OCI-M1 (cell line): ENCODE results near the gene GPRIN1.
"Not testable (repeated sequence)": the region's sequence is repeated elsewhere in the genome, so short reads cannot be mapped to it uniquely, and the experiment has no call there.

Experiments used
- DNase-seq: peaks from one replicate; lab custom pipeline; 2025; lab: John Stamatoyannopoulos, UW

GPRIN1 gene

GRCh38 chr5:176597417-176598389 lies 12.3 kb downstream of the GPRIN1 start:
- no peak for DNase-seq

GRCh38 chr5:176596689-176597416 lies 13.1 kb downstream of the GPRIN1 start:
- no peak for DNase-seq

- DNase-seq, result no peak
Measured at GRCh38 chr5:176596069-176596644, 13.8 kb downstream of the GPRIN1 start.

- DNase-seq, result no peak
Measured at GRCh38 chr5:176595386-176595943, 14.5 kb downstream of the GPRIN1 start.

GRCh38 chr5:176594554-176594953 lies 15.4 kb downstream of the GPRIN1 start:
- DNase-seq, result no peak

GRCh38 chr5:176593273-176593869 lies 16.6 kb downstream of the GPRIN1 start:
- no peak for DNase-seq

- no peak for DNase-seq
Measured at GRCh38 chr5:176592573-176592972, 17.4 kb downstream of the GPRIN1 start.

GRCh38 chr5:176591667-176592066 lies 18.3 kb downstream of the GPRIN1 start:
- DNase-seq, result not testable (repeated sequence)

GRCh38 chr5:176590035-176590717 lies 19.8 kb downstream of the GPRIN1 start:
- DNase-seq, result no peak

GRCh38 chr5:176589039-176589769 lies 20.8 kb downstream of the GPRIN1 start:
- DNase-seq, result no peak

GRCh38 chr5:176588297-176588696 lies 21.7 kb downstream of the GPRIN1 start:
- DNase-seq, result no peak

GRCh38 chr5:176587398-176587797 lies 22.6 kb downstream of the GPRIN1 start:
- DNase-seq, result no peak

- no peak for DNase-seq
Measured at GRCh38 chr5:176583076-176583475, 26.9 kb downstream of the GPRIN1 start.

GRCh38 chr5:176581361-176581760 lies 28.6 kb downstream of the GPRIN1 start:
- DNase-seq, result no peak

GRCh38 chr5:176579323-176579722 lies 30.6 kb downstream of the GPRIN1 start:
- DNase-seq, result no peak

GRCh38 chr5:176578391-176578808 lies 31.6 kb downstream of the GPRIN1 start:
- DNase-seq, result no peak

- DNase-seq, result no peak
Measured at GRCh38 chr5:176577312-176578176, 32.4 kb downstream of the GPRIN1 start.

GRCh38 chr5:176575488-176576422 lies 34.2 kb downstream of the GPRIN1 start:
- DNase-seq, result no peak
